RWPE1 (cell line): ENCODE measurements around the gene PYDC1.
"Not testable (repeated sequence)": the region's sequence is repeated elsewhere in the genome, so short reads cannot be mapped to it uniquely, and the experiment has no call there.

Source experiments
- CTCF ChIA-PET: fragments of 350-600 bp; sonication (Branson Sonifier 250); formaldehyde crosslinking; extraction: SDS; loops from one replicate; lab custom pipeline; 2021; lab: Yijun Ruan, JAX
- POLR2A ChIA-PET: fragments of 400-600 bp; formaldehyde crosslinking; extraction: SDS; loops from one replicate; lab custom pipeline; 2020; ENCODE audit warnings: antibody characterized with exemption; ENCODE audit not compliant: low non-redundant PET; lab: Yijun Ruan, JAX
- DNase-seq: peaks from one replicate; pipeline ENCODE4 v3.0.0; 2012; ENCODE audit warnings: low spot score
- H3K27ac ChIP-seq: fragments of 450-650 bp; 2 replicates; pipeline ENCODE4 v1.5.1; 2017
- TF ChIP-seq, protein P1 (sequence below): fragments of 450-650 bp; conservative IDR thresholded peaks from 2 replicates; pipeline ENCODE4 v1.5.1; 2017; ENCODE audit warnings: low read depth, mild to moderate bottlenecking

Gene PYDC1

GRCh38 chr16:31199430-31200041, 17.4 kb downstream of the PYDC1 start:
- TF ChIP-seq, protein P1, sequence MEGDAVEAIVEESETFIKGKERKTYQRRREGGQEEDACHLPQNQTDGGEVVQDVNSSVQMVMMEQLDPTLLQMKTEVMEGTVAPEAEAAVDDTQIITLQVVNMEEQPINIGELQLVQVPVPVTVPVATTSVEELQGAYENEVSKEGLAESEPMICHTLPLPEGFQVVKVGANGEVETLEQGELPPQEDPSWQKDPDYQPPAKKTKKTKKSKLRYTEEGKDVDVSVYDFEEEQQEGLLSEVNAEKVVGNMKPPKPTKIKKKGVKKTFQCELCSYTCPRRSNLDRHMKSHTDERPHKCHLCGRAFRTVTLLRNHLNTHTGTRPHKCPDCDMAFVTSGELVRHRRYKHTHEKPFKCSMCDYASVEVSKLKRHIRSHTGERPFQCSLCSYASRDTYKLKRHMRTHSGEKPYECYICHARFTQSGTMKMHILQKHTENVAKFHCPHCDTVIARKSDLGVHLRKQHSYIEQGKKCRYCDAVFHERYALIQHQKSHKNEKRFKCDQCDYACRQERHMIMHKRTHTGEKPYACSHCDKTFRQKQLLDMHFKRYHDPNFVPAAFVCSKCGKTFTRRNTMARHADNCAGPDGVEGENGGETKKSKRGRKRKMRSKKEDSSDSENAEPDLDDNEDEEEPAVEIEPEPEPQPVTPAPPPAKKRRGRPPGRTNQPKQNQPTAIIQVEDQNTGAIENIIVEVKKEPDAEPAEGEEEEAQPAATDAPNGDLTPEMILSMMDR, result no peak
- CTCF ChIA-PET, result no interaction called here
- H3K27ac ChIP-seq, result peak overlapping the region; percentile 89
- DNase-seq, result no peak
- POLR2A ChIA-PET, result no interaction called here

DNA sequence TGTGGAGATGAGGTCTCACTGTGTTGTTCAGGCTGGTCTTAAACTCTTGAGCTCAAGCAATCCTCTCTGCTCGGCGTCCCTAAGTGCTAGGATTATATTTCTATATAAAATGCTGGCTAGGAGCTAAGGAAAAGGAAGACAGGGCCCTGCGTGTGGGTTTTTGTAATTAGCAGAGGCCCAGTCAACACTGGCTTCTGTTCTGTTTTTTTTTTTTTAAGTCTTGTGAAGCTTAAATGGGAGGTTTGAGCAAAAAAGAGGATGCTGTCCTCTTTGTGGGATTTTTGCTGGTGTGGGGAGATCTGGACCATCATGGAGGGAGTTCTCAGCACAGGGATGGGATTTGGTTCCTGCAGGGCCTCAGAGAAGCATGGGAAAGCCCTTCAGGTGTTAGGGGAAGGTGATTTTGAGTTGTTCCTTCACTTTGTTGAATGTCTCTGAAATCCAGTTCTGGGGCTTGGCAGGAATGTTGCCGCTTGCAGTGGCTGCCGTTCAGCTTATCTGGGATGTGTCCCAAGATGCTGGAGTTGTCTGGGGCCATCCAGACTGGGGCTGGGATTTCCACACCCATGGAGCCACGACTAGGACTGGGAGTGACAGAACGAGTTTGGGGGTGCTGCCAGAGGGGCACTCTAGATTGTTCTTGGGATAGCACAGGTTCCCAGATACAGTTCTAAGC, 18.6 kb downstream of the PYDC1 start:
- TF ChIP-seq, protein P1, result no peak
- H3K27ac ChIP-seq, result peak overlapping the region; percentile 63
- no peak for DNase-seq
- CTCF ChIA-PET, result interaction anchor here (0.6 to 1.1 kb wide), 2 partner anchors 184 to 495 kb away, joined by 3 read pairs; no protein-coding TSS in a partner anchor
- POLR2A ChIA-PET, result no interaction called here

DNA sequence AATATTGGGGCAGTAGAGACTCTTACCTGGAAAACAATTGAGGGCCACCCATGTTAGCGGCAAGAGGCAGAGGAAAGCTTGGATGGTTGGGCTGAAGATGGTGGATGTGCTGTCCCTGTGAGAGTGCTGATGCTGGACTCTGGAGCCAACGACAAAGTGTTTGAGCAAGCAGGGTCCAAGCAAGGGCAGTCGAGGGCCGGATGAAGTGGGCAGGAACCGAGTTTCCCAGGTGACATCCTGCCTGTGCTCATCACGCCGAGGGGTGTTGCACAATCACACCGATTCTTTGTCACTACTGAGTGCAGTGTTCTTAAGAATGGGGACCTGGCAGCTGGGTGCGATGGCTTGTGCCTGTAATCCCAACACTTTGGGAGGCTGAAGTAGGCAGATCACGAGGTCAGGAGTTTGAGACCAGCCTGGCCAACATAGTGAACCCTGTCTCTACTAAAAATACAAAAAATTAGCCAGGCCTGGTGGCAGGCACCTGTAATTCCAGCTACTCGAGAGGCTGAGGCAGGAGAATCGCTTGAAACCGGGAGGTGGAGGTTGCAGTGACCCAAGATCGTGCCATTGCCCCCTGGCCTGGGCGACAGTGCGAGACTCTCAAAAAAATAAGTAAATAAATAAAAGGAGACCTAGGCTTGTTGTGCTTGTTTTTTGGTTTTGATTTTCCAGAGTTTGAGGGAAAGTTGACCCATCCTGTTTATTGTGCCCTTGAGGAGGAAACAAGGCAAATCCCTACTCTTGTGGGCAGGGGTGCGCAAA, 20.4 kb downstream of the PYDC1 start:
- TF ChIP-seq, protein P1, result no peak
- ChIA-PET POLR2A (no interaction called here), CTCF (no interaction called here)
- H3K27ac ChIP-seq, result peak overlapping the region; percentile 44
- DNase-seq, result no peak

GRCh38 chr16:31195861-31196260, 21.1 kb downstream of the PYDC1 start:
- CTCF ChIA-PET, POLR2A ChIA-PET: not testable (repeated sequence)
- H3K27ac ChIP-seq, result 0 out of 2 replicates have a peak overlapping the region, but pooled peaks have one; percentile 44

GRCh38 chr16:31194898-31195297, 22.0 kb downstream of the PYDC1 start:
- ChIA-PET POLR2A (no interaction called here), CTCF (no interaction called here)
- no peak for DNase-seq
- TF ChIP-seq, protein P1, result no peak
- no peak overlapping the region for H3K27ac ChIP-seq

More at GRCh38 chr16:31195861-31196260, 21.1 kb downstream of the PYDC1 start:
- not testable (repeated sequence) for DNase-seq

DNA sequence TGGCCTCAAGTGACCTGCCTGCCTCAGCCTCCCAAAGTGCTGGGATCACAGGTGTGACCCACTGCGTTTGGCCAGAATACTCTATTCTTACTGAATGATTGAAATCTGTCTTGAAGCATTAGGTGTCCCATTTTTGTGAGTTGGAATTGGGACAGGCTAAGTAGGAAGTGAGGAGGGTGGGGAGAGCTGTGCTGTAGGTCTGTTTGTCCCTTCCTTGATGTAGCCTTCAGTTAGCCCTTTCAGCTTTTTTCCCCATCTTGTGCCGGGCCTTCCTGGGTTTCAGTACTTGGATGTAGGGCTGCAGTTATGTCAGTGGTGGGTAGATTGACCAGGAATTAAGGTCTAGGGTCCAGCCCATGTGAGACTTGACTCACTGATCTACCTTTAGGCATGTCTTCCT, 23.1 kb downstream of the PYDC1 start:
- POLR2A ChIA-PET, result no interaction called here
- TF ChIP-seq, protein P1, result no peak
- H3K27ac ChIP-seq, result peak overlapping the region; percentile 10; the same call in 1 of the 2 replicates
- DNase-seq, result no peak
- CTCF ChIA-PET, result interaction anchor here (0.6 kb wide), 1 partner anchor 53 kb away, joined by 4 read pairs; no protein-coding TSS in a partner anchor
